Measurements from ENCODE around the gene OR6C68. TPM values are rescaled to one million over a fixed set of nuclear protein-coding genes. Genes with fewer than 3 reads are reported as not detected.
"Not testable (repeated sequence)": the region's sequence is repeated elsewhere in the genome, so short reads cannot be mapped to it uniquely, and the experiment has no call there.

Gene OR6C68
- total RNA-seq, 1 experiment from 2014 or later = not detected

- ATAC-seq (no peak), DNase-seq (ENCODE audit: low read depth, low spot score) (no peak)
- H2AFZ ChIP-seq (ENCODE audit: low read depth, low read length, poor library complexity, severe bottlenecking) = no peak overlapping the region
- ChIA-PET POLR2A (no interaction called here), RAD21 (ENCODE audit: low non-redundant PET in 1 of 2, low total read pairs in 2 of 2, uncharacterized antibody in 2 of 2, unreplicated experiment in 2 of 2) (no interaction called here), CTCF (no interaction called here)
- H3K79me2 ChIP-seq (ENCODE audit: insufficient read depth, low read length) = no peaks in the 10 kb centered on the region
- no peaks in the 10 kb centered on the region for H3K4me1 ChIP-seq (ENCODE audit: control insufficient read depth in 1 of 2, insufficient read depth in 2 of 2, low read length in 2 of 2)
- no peak overlapping the region for H3K4me2 ChIP-seq (ENCODE audit: low read length)
- no peak overlapping the region for H3K9ac ChIP-seq (ENCODE audit: low read length)
- no peaks in the 10 kb centered on the region for H4K20me1 ChIP-seq (ENCODE audit: insufficient read depth)
- H3K4me3 ChIP-seq (replicated peaks in 1 of 2; ENCODE audit: low read depth in 1 of 2, low read length in 2 of 2) = no peak overlapping the region
- no peaks in the 10 kb centered on the region for H3K9me3 ChIP-seq (ENCODE audit: control insufficient read depth in 1 of 2, insufficient read depth in 1 of 2, low read depth in 1 of 2, low read length in 2 of 2)
- no peaks in the 10 kb centered on the region for H3K9me2 ChIP-seq (ENCODE audit: insufficient read depth)
- H3K27me3 ChIP-seq (ENCODE audit: insufficient read depth, low read length) = peaks cover 10% of the 10 kb centered on the region
- H3K27ac ChIP-seq (ENCODE audit: low read depth, low read length) = no peak overlapping the region
- intact Hi-C loops (cut with micrococcal nuclease) = no loop called here
- H3K36me3 ChIP-seq (ENCODE audit: control insufficient read depth in 1 of 2, insufficient read depth in 2 of 2, low read length in 2 of 2) = no peaks in the 10 kb centered on the region
- BruUV-seq (replicated peaks) = no TSS peak
- no peak for TF ChIP-seq MAX (IDR thresholded peaks at IDR 0.05)
- no peak for TF ChIP-seq RAD21 (IDR thresholded peaks at IDR 0.05; ENCODE audit: low read depth)
- TF ChIP-seq POLR2AphosphoS5 (IDR thresholded peaks at IDR 0.05; ENCODE audit: low read depth, low read length) = no peak
- no peak for TF ChIP-seq POLR2A (IDR thresholded peaks at IDR 0.05; ENCODE audit: borderline replicate concordance, extremely low read depth, insufficient read depth, insufficient read length)
- TF ChIP-seq ZNF274 (IDR thresholded peaks at IDR 0.05; ENCODE audit: low read depth, low read length) = no peak
- TF ChIP-seq EGR1 (IDR thresholded peaks at IDR 0.05; ENCODE audit: low read depth) = no peak
- no peak for TF ChIP-seq CBX3 (IDR thresholded peaks at IDR 0.05; ENCODE audit: low read depth)
- TF ChIP-seq YY1 (IDR thresholded peaks at IDR 0.05; ENCODE audit: extremely low read depth, insufficient replicate concordance, low read depth, low read length) = no peak
- no peak for TF ChIP-seq EZH2 (IDR thresholded peaks at IDR 0.05)
- no peak for TF ChIP-seq TCF7L2 (IDR thresholded peaks at IDR 0.05; ENCODE audit: borderline replicate concordance, extremely low read depth, insufficient read depth, insufficient read length)
- TF ChIP-seq ZFX (IDR thresholded peaks at IDR 0.05) = no peak
- no peak for TF ChIP-seq SIN3A (IDR thresholded peaks at IDR 0.05; ENCODE audit: low read depth)
- TF ChIP-seq SP1 (IDR thresholded peaks at IDR 0.05; ENCODE audit: low read depth) = no peak
- no peak for TF ChIP-seq ATF3 (IDR thresholded peaks at IDR 0.05)
- no peak for TF ChIP-seq SRF (IDR thresholded peaks at IDR 0.05; ENCODE audit: low read depth)
- TF ChIP-seq JUND (IDR thresholded peaks at IDR 0.05) = no peak
- TF ChIP-seq EZH2phosphoT487 (IDR thresholded peaks at IDR 0.05; ENCODE audit: borderline replicate concordance) = no peak
- TF ChIP-seq CTCF (IDR thresholded peaks at IDR 0.05 in 2 of 3, conservative IDR thresholded peaks at IDR 0.05 in 1 of 3; ENCODE audit: borderline replicate concordance in 1 of 3, insufficient read depth in 1 of 3, low read depth in 2 of 3, low read length in 2 of 3) = no peak
These were observed 43.4 kb upstream of the OR6C68 start for GRCh38 chr12:55448825-55449224.

- H3K9ac ChIP-seq (ENCODE audit: low read length); H3K9me2 ChIP-seq (ENCODE audit: insufficient read depth); H3K4me3 ChIP-seq (replicated peaks in 1 of 2; ENCODE audit: low read depth in 1 of 2, low read length in 2 of 2); intact Hi-C loops (cut with micrococcal nuclease); ATAC-seq; POLR2A ChIA-PET; H3K79me2 ChIP-seq (ENCODE audit: insufficient read depth, low read length); DNase-seq (ENCODE audit: low read depth, low spot score); H3K4me1 ChIP-seq (ENCODE audit: control insufficient read depth in 1 of 2, insufficient read depth in 2 of 2, low read length in 2 of 2); H3K4me2 ChIP-seq (ENCODE audit: low read length); H3K36me3 ChIP-seq (ENCODE audit: control insufficient read depth in 1 of 2, insufficient read depth in 2 of 2, low read length in 2 of 2); H3K27ac ChIP-seq (ENCODE audit: low read depth, low read length); RAD21 ChIA-PET (ENCODE audit: low non-redundant PET in 1 of 2, low total read pairs in 2 of 2, uncharacterized antibody in 2 of 2, unreplicated experiment in 2 of 2); H4K20me1 ChIP-seq (ENCODE audit: insufficient read depth); H2AFZ ChIP-seq (ENCODE audit: low read depth, low read length, poor library complexity, severe bottlenecking); BruUV-seq (replicated peaks); CTCF ChIA-PET; H3K9me3 ChIP-seq (ENCODE audit: control insufficient read depth in 1 of 2, insufficient read depth in 1 of 2, low read depth in 1 of 2, low read length in 2 of 2): not testable (repeated sequence)
- H3K27me3 ChIP-seq (ENCODE audit: insufficient read depth, low read length) = peaks cover 19% of the 10 kb centered on the region; the same call in 1 of the 2 replicates
These were observed 27.3 kb upstream of the OR6C68 start for GRCh38 chr12:55464926-55465325.
